Cardiac muscle cell (in vitro differentiated cells and primary cell): Measurements from ENCODE around the gene TBXA2R. TPM values are rescaled to one million over a fixed set of nuclear protein-coding genes. Genes with fewer than 3 reads are reported as not detected.

Experiments used
- DNase-seq, 2 donors: peaks; one replicate each; pipeline versions ENCODE4 v3.0.0 to v3.0.0-alpha.2; 2010 to 2017; ENCODE audit warnings: low read depth in 1 of 2, low spot score in 1 of 2
- H3K27ac ChIP-seq: fragments of 200-600 bp; sonication (generic); 2 replicates; pipeline ENCODE4 v1.5.1; 2016
- H3K27me3 ChIP-seq: fragments of 200-600 bp; sonication (generic); 2 replicates; pipeline ENCODE4 v1.6.0; 2016; ENCODE audit warnings: control low read depth
- H3K36me3 ChIP-seq: fragments of 200-600 bp; sonication (generic); 2 replicates; pipeline ENCODE4 v1.5.1; 2016; ENCODE audit warnings: control low read depth
- H3K4me1 ChIP-seq: fragments of 200-600 bp; sonication (generic); 2 replicates; pipeline ENCODE4 v1.8.1; 2017; ENCODE audit warnings: low read depth, mild to moderate bottlenecking, mixed run types
- H3K4me3 ChIP-seq: fragments of 200-600 bp; sonication (generic); 2 replicates; pipeline ENCODE4 v1.5.1; 2016; ENCODE audit warnings: mild to moderate bottlenecking
- H3K9me3 ChIP-seq: fragments of 200-600 bp; sonication (generic); 2 replicates; pipeline ENCODE4 v1.5.1; 2017; ENCODE audit warnings: low read depth, mild to moderate bottlenecking, control low read depth
- polyA plus RNA-seq: library from polyadenylated mRNA; unstranded; fragments of >200 nt; fragmentation: Nextera tagmentation; extraction: Ambion mirVana; gene quantifications from 2 replicates; pipeline ENCODE4 v1.2.1, GENCODE V29; 2016
- total RNA-seq: library from RNA; depleted of rRNA; stranded (reverse); fragments of >200 nt; gene quantifications from 2 replicates; pipeline ENCODE4 v1.2.3, GENCODE V29; 2016
- TF ChIP-seq, protein P1 (sequence below): IDR thresholded peaks from 2 replicates; pipeline ENCODE4 v1.5.1; 2012; ENCODE audit warnings: low read depth, mild to moderate bottlenecking, low read length

Gene TBXA2R
- total and polyA plus RNA-seq, 2 experiments from 2014 or later = 0.15 to 1.0 TPM

DNA sequence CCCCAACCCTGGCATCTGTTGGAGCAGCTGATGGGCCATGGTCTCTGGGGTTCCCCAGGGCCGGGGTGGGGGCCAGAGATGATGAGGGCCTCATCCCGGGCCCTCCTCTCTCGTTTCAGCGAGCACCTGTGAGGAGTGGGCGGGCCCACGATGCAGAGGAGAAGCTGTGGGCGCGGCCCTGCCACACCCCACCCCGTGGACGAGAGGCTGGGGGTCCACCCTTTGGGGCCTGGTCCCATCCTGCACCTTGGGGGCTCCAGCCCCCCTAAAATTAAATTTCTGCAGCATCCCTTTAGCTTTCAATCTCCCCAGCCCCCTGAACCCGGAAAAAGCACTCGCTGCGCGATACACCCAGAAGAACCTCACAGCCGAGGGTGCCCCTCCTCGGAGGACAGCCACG lies 28.3 kb downstream of the TBXA2R start:
- DNase-seq = no peak
- TF ChIP-seq, protein P1, sequence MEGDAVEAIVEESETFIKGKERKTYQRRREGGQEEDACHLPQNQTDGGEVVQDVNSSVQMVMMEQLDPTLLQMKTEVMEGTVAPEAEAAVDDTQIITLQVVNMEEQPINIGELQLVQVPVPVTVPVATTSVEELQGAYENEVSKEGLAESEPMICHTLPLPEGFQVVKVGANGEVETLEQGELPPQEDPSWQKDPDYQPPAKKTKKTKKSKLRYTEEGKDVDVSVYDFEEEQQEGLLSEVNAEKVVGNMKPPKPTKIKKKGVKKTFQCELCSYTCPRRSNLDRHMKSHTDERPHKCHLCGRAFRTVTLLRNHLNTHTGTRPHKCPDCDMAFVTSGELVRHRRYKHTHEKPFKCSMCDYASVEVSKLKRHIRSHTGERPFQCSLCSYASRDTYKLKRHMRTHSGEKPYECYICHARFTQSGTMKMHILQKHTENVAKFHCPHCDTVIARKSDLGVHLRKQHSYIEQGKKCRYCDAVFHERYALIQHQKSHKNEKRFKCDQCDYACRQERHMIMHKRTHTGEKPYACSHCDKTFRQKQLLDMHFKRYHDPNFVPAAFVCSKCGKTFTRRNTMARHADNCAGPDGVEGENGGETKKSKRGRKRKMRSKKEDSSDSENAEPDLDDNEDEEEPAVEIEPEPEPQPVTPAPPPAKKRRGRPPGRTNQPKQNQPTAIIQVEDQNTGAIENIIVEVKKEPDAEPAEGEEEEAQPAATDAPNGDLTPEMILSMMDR = no peak
- H3K27ac ChIP-seq = no peak overlapping the region
- peaks cover 4% of the 10 kb centered on the region for H3K27me3 ChIP-seq
- H3K36me3 ChIP-seq = no peaks in the 10 kb centered on the region
- H3K4me3 ChIP-seq = no peak overlapping the region
- no peaks in the 10 kb centered on the region for H3K9me3 ChIP-seq
- H3K4me1 ChIP-seq = peaks cover 3% of the 10 kb centered on the region

- Histone ChIP-seq H3K36me3 (no peaks in the 10 kb centered on the region), H3K4me1 (peaks cover 3% of the 10 kb centered on the region), H3K4me3 (no peak overlapping the region), H3K27ac (no peak overlapping the region), H3K9me3 (no peaks in the 10 kb centered on the region), H3K27me3 (no peaks in the 10 kb centered on the region)
- DNase-seq = no peak
- TF ChIP-seq, protein P1 = no peak
Measured at GRCh38 chr19:3577723-3578344, 28.8 kb downstream of the TBXA2R start.

- Histone ChIP-seq H3K27me3 (no peaks in the 10 kb centered on the region), H3K9me3 (no peaks in the 10 kb centered on the region), H3K27ac (no peak overlapping the region), H3K4me1 (peaks cover 3% of the 10 kb centered on the region), H3K4me3 (peak overlapping the region; percentile 15), H3K36me3 (no peaks in the 10 kb centered on the region)
- TF ChIP-seq, protein P1 = no peak
- DNase-seq = peak; percentile 75 to 85
Measured at GRCh38 chr19:3576696-3577443, 29.8 kb downstream of the TBXA2R start.

- TF ChIP-seq, protein P1 = no peak
- Histone ChIP-seq H3K27ac (no peak overlapping the region), H3K9me3 (no peaks in the 10 kb centered on the region), H3K4me3 (no peak overlapping the region), H3K36me3 (no peaks in the 10 kb centered on the region), H3K27me3 (no peaks in the 10 kb centered on the region), H3K4me1 (peaks cover 3% of the 10 kb centered on the region)
- no peak for DNase-seq
Measured at GRCh38 chr19:3575949-3576673, 30.6 kb downstream of the TBXA2R start.

DNA sequence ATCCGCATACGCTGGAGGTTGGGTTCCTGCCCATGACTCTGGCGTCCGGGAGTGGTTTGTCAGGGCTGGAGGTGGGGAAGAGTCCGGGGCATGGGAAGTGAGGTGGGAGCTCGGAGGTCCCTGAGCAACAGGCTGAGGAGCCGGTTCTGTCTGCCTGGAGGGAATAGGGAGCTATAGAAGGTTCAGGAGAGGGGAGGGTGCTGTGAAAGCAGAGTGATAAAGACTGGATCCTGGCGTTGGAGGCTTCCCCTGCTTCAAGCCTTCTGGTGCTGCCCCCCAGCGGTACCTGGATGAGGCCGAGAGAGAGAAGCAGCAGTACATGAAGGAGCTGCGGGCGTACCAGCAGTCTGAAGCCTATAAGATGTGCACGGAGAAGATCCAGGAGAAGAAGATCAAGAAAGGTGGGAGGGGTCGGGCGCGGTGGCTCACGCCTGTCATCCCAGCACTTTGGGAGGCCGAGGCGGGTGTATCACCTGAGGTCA lies 31.4 kb downstream of the TBXA2R start:
- Histone ChIP-seq H3K4me3 (no peak overlapping the region), H3K4me1 (peaks cover 3% of the 10 kb centered on the region), H3K36me3 (no peaks in the 10 kb centered on the region), H3K27ac (no peak overlapping the region), H3K27me3 (no peaks in the 10 kb centered on the region), H3K9me3 (no peaks in the 10 kb centered on the region)
- TF ChIP-seq, protein P1 = peak; percentile 29
- DNase-seq = peak in 1 of 2 donors; percentile 44
